A673 (cell line): ENCODE measurements around the gene ATP5F1E. TPM values are rescaled to one million over a fixed set of nuclear protein-coding genes. Genes with fewer than 3 reads are reported as not detected.

Source experiments
- BruUV-seq: library from RNA; stranded (reverse); fragments of 400-500 nt; replicated peaks from 2 replicates; lab custom pipeline; 2021; lab: Mats Ljungman, UMichigan
- CTCF ChIA-PET: fragments of 300-600 bp; sonication (Branson Sonifier 250); formaldehyde crosslinking; loops from one replicate; lab custom pipeline; 2022; ENCODE audit warnings: antibody characterized with exemption; lab: Charles Lee
- POLR2A ChIA-PET: fragments of 300-600 bp; sonication (Branson Sonifier 250); formaldehyde crosslinking; loops from one replicate; lab custom pipeline; 2022; ENCODE audit warnings: antibody characterized with exemption; ENCODE audit not compliant: low non-redundant PET; lab: Charles Lee
- DNase-seq: peaks from one replicate; pipeline ENCODE4 v3.0.0-alpha.2; 2015; ENCODE audit warnings: low spot score
- H3K27ac ChIP-seq: fragments of 200-600 bp; sonication (generic); 2 replicates; pipeline ENCODE4 v1.5.1; 2016; ENCODE audit warnings: mixed run types, low read depth, mild to moderate bottlenecking, mixed read lengths, antibody characterized with exemption, low read length; ENCODE audit not compliant: poor library complexity, severe bottlenecking
- H3K27me3 ChIP-seq: fragments of 200-600 bp; sonication (generic); replicated peaks from 2 replicates; pipeline ENCODE4 v1.6.1; 2017; ENCODE audit warnings: mixed run types, low read depth, mild to moderate bottlenecking, mixed read lengths, antibody characterized with exemption, low read length; ENCODE audit not compliant: insufficient read depth, poor library complexity
- H3K36me3 ChIP-seq: fragments of 200-600 bp; sonication (generic); 2 replicates; pipeline ENCODE4 v1.6.1; 2016; ENCODE audit warnings: mixed run types, mild to moderate bottlenecking, mixed read lengths, antibody characterized with exemption, low read length; ENCODE audit not compliant: insufficient read depth, poor library complexity, severe bottlenecking
- H3K4me1 ChIP-seq: fragments of 200-600 bp; sonication (generic); 2 replicates; pipeline ENCODE4 v1.6.1; 2017; ENCODE audit warnings: mixed run types, mild to moderate bottlenecking, mixed read lengths, antibody characterized with exemption, low read length; ENCODE audit not compliant: insufficient read depth, poor library complexity, severe bottlenecking
- H3K4me3 ChIP-seq: fragments of 200-600 bp; sonication (generic); 2 replicates; pipeline ENCODE4 v1.5.1; 2016; ENCODE audit warnings: low read depth, mixed run types, mild to moderate bottlenecking, mixed read lengths, low read length; ENCODE audit not compliant: poor library complexity, severe bottlenecking
- H3K9me3 ChIP-seq: fragments of 200-600 bp; sonication (generic); 2 replicates; pipeline ENCODE4 v1.6.1; 2016; ENCODE audit warnings: mixed run types, low read depth, mild to moderate bottlenecking, mixed read lengths, antibody characterized with exemption, low read length; ENCODE audit not compliant: poor library complexity, severe bottlenecking
- CTCF ChIP-seq: fragments of 300-800, 200-600 bp; sonication (generic); conservative IDR thresholded peaks from 2 replicates; pipeline ENCODE4 v1.5.1; 2017; ENCODE audit warnings: low read depth, mild to moderate bottlenecking, antibody characterized with exemption, low read length, moderate library complexity, mixed read lengths
- EZH2 ChIP-seq: fragments of 200-600 bp; sonication (generic); IDR thresholded peaks from 2 replicates; pipeline ENCODE4 v1.6.1; 2017; ENCODE audit warnings: borderline replicate concordance, low read depth, mild to moderate bottlenecking, mixed read lengths, antibody characterized with exemption, low read length; ENCODE audit not compliant: poor library complexity, severe bottlenecking
- intact Hi-C: fragments of 100-400 bp; cut with micrococcal nuclease; formaldehyde crosslinking; loops from one replicate; pipeline ENCODE4 v1.10.0; 2022; ENCODE audit not compliant: unreplicated experiment
- total RNA-seq: library from RNA; stranded (reverse); gene quantifications from 2 replicates; pipeline ENCODE4 v1.2.3, GENCODE V29; 2021

The ATP5F1E gene
- total RNA-seq, 1 experiment from 2014 or later: 76.8 TPM

GRCh38 chr20:59023616-59024015, 8.5 kb downstream of the ATP5F1E start:
- POLR2A ChIA-PET: no interaction called here
- BruUV-seq: no TSS peak
- peaks cover 15% of the 10 kb centered on the region for H3K4me1 ChIP-seq
- H3K36me3 ChIP-seq: peaks cover 47% of the 10 kb centered on the region
- intact Hi-C loops: no loop called here
- H3K27me3 ChIP-seq: no peaks in the 10 kb centered on the region
- no peak for DNase-seq
- H3K9me3 ChIP-seq: no peaks in the 10 kb centered on the region
- no peak overlapping the region for H3K4me3 ChIP-seq
- TF ChIP-seq EZH2 (no peak), CTCF (no peak)
- H3K27ac ChIP-seq: no peak overlapping the region
- CTCF ChIA-PET: no interaction called here

GRCh38 chr20:59022754-59023153, 9.4 kb downstream of the ATP5F1E start:
- Histone ChIP-seq H3K27ac (no peak overlapping the region), H3K9me3 (no peaks in the 10 kb centered on the region), H3K36me3 (peaks cover 38% of the 10 kb centered on the region), H3K4me1 (peaks cover 15% of the 10 kb centered on the region), H3K4me3 (no peak overlapping the region), H3K27me3 (no peaks in the 10 kb centered on the region)
- POLR2A ChIA-PET: no interaction called here
- no peak for DNase-seq
- no TSS peak for BruUV-seq
- intact Hi-C loops: no loop called here
- TF ChIP-seq CTCF (no peak), EZH2 (no peak)
- CTCF ChIA-PET: no interaction called here

GRCh38 chr20:59020938-59021551, 11.1 kb downstream of the ATP5F1E start:
- Histone ChIP-seq H3K9me3 (no peaks in the 10 kb centered on the region), H3K27ac (peak overlapping the region; percentile 74), H3K27me3 (no peaks in the 10 kb centered on the region), H3K4me1 (peaks cover 15% of the 10 kb centered on the region), H3K36me3 (peaks cover 21% of the 10 kb centered on the region), H3K4me3 (no peak overlapping the region)
- ChIA-PET CTCF (no interaction called here), POLR2A (no interaction called here)
- peak; percentile 63 for DNase-seq
- no TSS peak for BruUV-seq
- intact Hi-C loops: no loop called here
- TF ChIP-seq CTCF (no peak), EZH2 (no peak)
